HG02852 (cell line): ENCODE results near the gene NUDT8.
"Not testable (repeated sequence)": the region's sequence is repeated elsewhere in the genome, so short reads cannot be mapped to it uniquely, and the experiment has no call there.

ENCODE experiments used
- ATAC-seq: cut with Tn5 transposase; IDR thresholded peaks from one replicate; pipeline ENCODE4 v1.9.1; 2021; ENCODE audit warnings: mild to moderate bottlenecking, moderate library complexity; ENCODE audit not compliant: unreplicated experiment

NUDT8 gene

GRCh38 chr11:67613960-67614715 is 15.6 kb downstream of the NUDT8 start:
- peak; percentile 84 for ATAC-seq

GRCh38 chr11:67613313-67613959 is 16.3 kb downstream of the NUDT8 start:
- no peak for ATAC-seq

GRCh38 chr11:67612751-67613150 is 17.0 kb downstream of the NUDT8 start:
- ATAC-seq: no peak

- ATAC-seq: no peak
Observed at GRCh38 chr11:67611704-67612587, 17.8 kb downstream of the NUDT8 start.

- ATAC-seq: no peak
Observed at GRCh38 chr11:67611165-67611564, 18.6 kb downstream of the NUDT8 start.

GRCh38 chr11:67610302-67610868 is 19.4 kb downstream of the NUDT8 start:
- ATAC-seq: no peak

- ATAC-seq: no peak
Observed at GRCh38 chr11:67609316-67609715, 20.4 kb downstream of the NUDT8 start.

GRCh38 chr11:67608486-67608885 is 21.3 kb downstream of the NUDT8 start:
- ATAC-seq: no peak

GRCh38 chr11:67607507-67607906 is 22.2 kb downstream of the NUDT8 start:
- no peak for ATAC-seq

GRCh38 chr11:67606492-67607295 is 23.0 kb downstream of the NUDT8 start, which contains the start of gene NDUFV1:
Gene NDUFV1 (plus strand): TSS chr11:67606936. CDS start chr11:67607005, 69 bp downstream.
- peak; percentile 92 for ATAC-seq

- no peak for ATAC-seq
Observed at GRCh38 chr11:67606093-67606491, 23.6 kb downstream of the NUDT8 start.

- no peak for ATAC-seq
Observed at GRCh38 chr11:67605231-67606011, 24.3 kb downstream of the NUDT8 start.

- no peak for ATAC-seq
Observed at GRCh38 chr11:67604815-67605214, 24.9 kb downstream of the NUDT8 start.

- ATAC-seq: not testable (repeated sequence)
Observed at GRCh38 chr11:67604119-67604518, 25.6 kb downstream of the NUDT8 start.

- ATAC-seq: no peak
Observed at GRCh38 chr11:67601098-67601497, 28.6 kb downstream of the NUDT8 start.

- no peak for ATAC-seq
Observed at GRCh38 chr11:67600324-67601029, 29.3 kb downstream of the NUDT8 start.

GRCh38 chr11:67599149-67599548 is 30.6 kb downstream of the NUDT8 start:
- no peak for ATAC-seq

- not testable (repeated sequence) for ATAC-seq
Observed at GRCh38 chr11:67597963-67598362, 31.8 kb downstream of the NUDT8 start.

GRCh38 chr11:67597458-67597857 is 32.3 kb downstream of the NUDT8 start:
- not testable (repeated sequence) for ATAC-seq
